Measurements from ENCODE around the gene FAF1. TPM values are rescaled to one million over a fixed set of nuclear protein-coding genes. Genes with fewer than 3 reads are reported as not detected.

Gene FAF1
- total RNA-seq, 2 experiments from 2014 or later = 43.5 to 44.0 TPM

GRCh38 chr1:50427818-50428779, 532.0 kb downstream of the FAF1 start:
- Histone ChIP-seq H3K27ac (ENCODE audit: low read depth in 1 of 2, low read length in 2 of 2) (no peak overlapping the region), H3K4me1 (ENCODE audit: insufficient read depth, low read length) (peaks cover 33% of the 10 kb centered on the region), H3K27me3 (ENCODE audit: control insufficient read depth in 1 of 2, insufficient read depth in 2 of 2, low read length in 2 of 2) (peaks cover 81 to 93% of the 10 kb centered on the region in 2 experiments), H3K36me3 (ENCODE audit: insufficient read depth, low read length) (no peaks in the 10 kb centered on the region), H3K4me3 (ENCODE audit: low read length) (no peak overlapping the region), H3K9me3 (ENCODE audit: control insufficient read depth in 1 of 2, insufficient read depth in 1 of 2, low read length in 2 of 2) (peaks cover 0 to 45% of the 10 kb centered on the region in 2 experiments)
- DNase-seq (no peak), ATAC-seq (ENCODE audit: poor library complexity) (no peak)
- ChIA-PET CTCF (no interaction called here), POLR2A (no interaction called here)
- peaks cover 96% of the 10 kb centered on the region for H3K27me3 Mint-ChIP-seq
- H3K4me1 Mint-ChIP-seq (ENCODE audit: low read depth) = peaks cover 32% of the 10 kb centered on the region
- intact Hi-C loops (cut with DNase I, micrococcal nuclease) = no loop called here
- no peak overlapping the region for H3K4me3 Mint-ChIP-seq
- H3K36me3 Mint-ChIP-seq (ENCODE audit: low read depth) = no peaks in the 10 kb centered on the region
- no peak overlapping the region for H3K27ac Mint-ChIP-seq
- no peak for TF ChIP-seq CTCF (IDR thresholded peaks at IDR 0.05)
- no peaks in the 10 kb centered on the region for H3K9me3 Mint-ChIP-seq

GRCh38 chr1:50427086-50427817, 532.8 kb downstream of the FAF1 start:
- Histone ChIP-seq H3K27ac (ENCODE audit: low read depth in 1 of 2, low read length in 2 of 2) (no peak overlapping the region), H3K36me3 (ENCODE audit: insufficient read depth, low read length) (no peaks in the 10 kb centered on the region), H3K9me3 (ENCODE audit: control insufficient read depth in 1 of 2, insufficient read depth in 1 of 2, low read length in 2 of 2) (peaks cover 0 to 45% of the 10 kb centered on the region in 2 experiments), H3K4me1 (ENCODE audit: insufficient read depth, low read length) (peaks cover 37% of the 10 kb centered on the region), H3K27me3 (ENCODE audit: control insufficient read depth in 1 of 2, insufficient read depth in 2 of 2, low read length in 2 of 2) (peaks cover 85 to 99% of the 10 kb centered on the region in 2 experiments), H3K4me3 (ENCODE audit: low read length) (no peak overlapping the region)
- no peaks in the 10 kb centered on the region for H3K9me3 Mint-ChIP-seq
- DNase-seq (no peak), ATAC-seq (ENCODE audit: poor library complexity) (no peak)
- POLR2A ChIA-PET = no interaction called here
- intact Hi-C loops (cut with DNase I, micrococcal nuclease) = no loop called here
- peaks cover 34% of the 10 kb centered on the region for H3K4me1 Mint-ChIP-seq (ENCODE audit: low read depth)
- CTCF ChIA-PET = no interaction called here
- TF ChIP-seq CTCF (IDR thresholded peaks at IDR 0.05) = no peak
- peaks cover 96% of the 10 kb centered on the region for H3K27me3 Mint-ChIP-seq
- no peak overlapping the region for H3K27ac Mint-ChIP-seq
- H3K36me3 Mint-ChIP-seq (ENCODE audit: low read depth) = no peaks in the 10 kb centered on the region
- peak overlapping the region; percentile 57 for H3K4me3 Mint-ChIP-seq

GRCh38 chr1:50426702-50427085, 533.4 kb downstream of the FAF1 start:
- Mint-ChIP-seq H3K4me1 (ENCODE audit: low read depth) (peaks cover 40% of the 10 kb centered on the region), H3K27me3 (peaks cover 96% of the 10 kb centered on the region), H3K4me3 (no peak overlapping the region), H3K36me3 (ENCODE audit: low read depth) (no peaks in the 10 kb centered on the region), H3K9me3 (no peaks in the 10 kb centered on the region), H3K27ac (no peak overlapping the region)
- Histone ChIP-seq H3K9me3 (ENCODE audit: control insufficient read depth in 1 of 2, insufficient read depth in 1 of 2, low read length in 2 of 2) (peaks cover 0 to 45% of the 10 kb centered on the region in 2 experiments), H3K4me3 (ENCODE audit: low read length) (no peak overlapping the region), H3K27me3 (ENCODE audit: control insufficient read depth in 1 of 2, insufficient read depth in 2 of 2, low read length in 2 of 2) (peaks cover 85 to 99% of the 10 kb centered on the region in 2 experiments), H3K36me3 (ENCODE audit: insufficient read depth, low read length) (no peaks in the 10 kb centered on the region), H3K4me1 (ENCODE audit: insufficient read depth, low read length) (peaks cover 37% of the 10 kb centered on the region), H3K27ac (ENCODE audit: low read depth in 1 of 2, low read length in 2 of 2) (no peak overlapping the region)
- no peak for DNase-seq
- no peak for ATAC-seq (ENCODE audit: poor library complexity)
- CTCF ChIA-PET = no interaction called here
- no peak for TF ChIP-seq CTCF (IDR thresholded peaks at IDR 0.05)
- POLR2A ChIA-PET = no interaction called here
- intact Hi-C loops (cut with DNase I, micrococcal nuclease) = no loop called here
